K562 (cell line): ENCODE results near the gene CTSW. TPM values are rescaled to one million over a fixed set of nuclear protein-coding genes. Genes with fewer than 3 reads are reported as not detected.
A peak's percentile ranks its signal among the peaks of the same experiment; 100 is the strongest.

ENCODE experiments used
- ATAC-seq: fragments of 200-7000 bp; cut with Tn5 transposase; 3 replicates; pipeline ENCODE4 v1.9.1; 2020; ENCODE audit warnings: moderate library complexity
- BruUV-seq: library from RNA; stranded (reverse); fragments of 400-500 nt; replicated peaks from 2 replicates; lab custom pipeline; 2021; lab: Mats Ljungman, UMichigan
- CTCF ChIA-PET: fragments of 300-600 bp; formaldehyde crosslinking; extraction: SDS; loops from one replicate; lab custom pipeline; 2021; ENCODE audit warnings: low intra/inter-chr PET ratio; lab: Yijun Ruan, JAX
- POLR2A ChIA-PET: fragments of 300-600, 350-650 bp; sonication (Branson Sonifier 250); formaldehyde crosslinking; extraction: SDS; loops from one replicate; lab custom pipeline; 2021; ENCODE audit warnings: antibody characterized with exemption, inconsistent platforms; lab: Yijun Ruan, JAX
- DNase-seq, 4 experiments: peaks; one replicate each; pipeline versions ENCODE4 v3.0.0 to v3.0.0-alpha.2; 2011 to 2018; ENCODE audit warnings: low spot score in 3 of 4, mixed read lengths in 3 of 4; ENCODE audit errors: extremely low read depth in 1 of 4
- FAIRE-seq: peaks from 2 replicates; lab custom pipeline; 2011; peaks lifted over from hg19 to GRCh38; lab: Jason Lieb, UNC
- H2AFZ ChIP-seq: 2 replicates; pipeline ENCODE4 v1.6.0; 2011; ENCODE audit warnings: low read depth, low read length, control low read depth, inconsistent platforms
- H3K27ac ChIP-seq: fragments of 200-600 bp; 3 replicates; pipeline ENCODE4 v1.8.0; 2011; ENCODE audit warnings: low read depth, mild to moderate bottlenecking, control low read depth, inconsistent platforms, low read length, moderate library complexity, mixed read lengths; ENCODE audit errors: extremely low read depth
- H3K27me3 ChIP-seq, 2 experiments: fragments of 300-600 bp in 1 of 2; 2 replicates in 1 of 2; 3 replicates in 1 of 2; pipeline versions ENCODE4 v1.6.0 to v1.8.0; 2011; ENCODE audit warnings: inconsistent platforms in 2 of 2, low read length in 2 of 2, mild to moderate bottlenecking in 1 of 2, mixed read lengths in 1 of 2, moderate library complexity in 1 of 2; ENCODE audit not compliant: control insufficient read depth in 2 of 2, insufficient read depth in 2 of 2
- H3K36me3 ChIP-seq: fragments of 300-600 bp; 3 replicates; pipeline ENCODE4 v1.8.0; 2011; ENCODE audit warnings: mild to moderate bottlenecking, low read length, inconsistent platforms; ENCODE audit not compliant: control insufficient read depth, insufficient read depth
- H3K4me1 ChIP-seq, 2 experiments: fragments of 200-600 bp in 1 of 2; replicated peaks in 1 of 2; 2 replicates in 1 of 2; 3 replicates in 1 of 2; pipeline versions ENCODE4 v1.5.1 to v1.8.0; 2011; ENCODE audit warnings: inconsistent platforms in 2 of 2, low read length in 2 of 2, mild to moderate bottlenecking in 1 of 2, mixed read lengths in 1 of 2, moderate library complexity in 1 of 2; ENCODE audit not compliant: control insufficient read depth in 2 of 2, insufficient read depth in 2 of 2
- H3K4me2 ChIP-seq: 2 replicates; pipeline ENCODE4 v1.6.1; 2011; ENCODE audit warnings: low read length, control low read depth, inconsistent platforms, mixed read lengths; ENCODE audit not compliant: insufficient read depth
- H3K4me3 ChIP-seq: fragments of 200-600 bp; sonication (generic), shearing (Covaris generic); 2 replicates; pipeline ENCODE4 v1.5.1; 2016; ENCODE audit warnings: control low read depth, inconsistent platforms
- H3K79me2 ChIP-seq: fragments of 200-600 bp; 3 replicates; pipeline ENCODE4 v1.8.0; 2011; ENCODE audit warnings: low read length, inconsistent platforms; ENCODE audit not compliant: control insufficient read depth, insufficient read depth
- H3K9ac ChIP-seq, 2 experiments: 2 replicates each; pipeline versions ENCODE4 v1.6.0 to v1.6.1; 2011; ENCODE audit warnings: low read depth in 2 of 2, low read length in 2 of 2, control low read depth in 1 of 2, inconsistent platforms in 1 of 2, mild to moderate bottlenecking in 1 of 2, mixed read lengths in 1 of 2; ENCODE audit not compliant: insufficient read depth in 1 of 2
- H3K9me1 ChIP-seq: one replicate; pipeline ENCODE4 v1.6.0; 2011; ENCODE audit warnings: inconsistent platforms, mild to moderate bottlenecking, low read length, moderate library complexity; ENCODE audit not compliant: control insufficient read depth, insufficient read depth
- H3K9me3 ChIP-seq: replicated peaks from 2 replicates; pipeline ENCODE4 v1.5.1; 2011; ENCODE audit warnings: low read depth, low read length, inconsistent platforms; ENCODE audit not compliant: control insufficient read depth, insufficient read depth
- H4K20me1 ChIP-seq: replicated peaks from 2 replicates; pipeline ENCODE4 v1.6.1; 2011; ENCODE audit warnings: low read length, inconsistent platforms, mixed read lengths; ENCODE audit not compliant: control insufficient read depth, insufficient read depth
- CHD1 ChIP-seq: fragments of 200-600 bp; sonication (generic); IDR thresholded peaks from one replicate; pipeline ENCODE4 v1.6.1; 2012; ENCODE audit warnings: mild to moderate bottlenecking, moderate library complexity, low read length, inconsistent platforms
- CREB1 ChIP-seq, 2 experiments: sonication (generic) in 1 of 2; formaldehyde crosslinking in 1 of 2; IDR thresholded peaks; 2 replicates each; pipeline versions ENCODE4 v1.6.1 to v1.8.0; 2012 to 2022; ENCODE audit warnings: inconsistent platforms in 1 of 2, mild to moderate bottlenecking in 1 of 2, missing genetic modification reagents in 1 of 2, moderate library complexity in 1 of 2
- ELF1 ChIP-seq: fragments of 200-800 bp; sonication (Bioruptor generic); IDR thresholded peaks from 2 replicates; pipeline ENCODE4 v1.6.1; 2016; ENCODE audit warnings: missing genetic modification characterization, missing compliant biosample characterization
- ESRRA ChIP-seq: fragments of 450-650 bp; IDR thresholded peaks from 2 replicates; pipeline ENCODE4 v1.6.1; 2014; ENCODE audit warnings: low read depth, mild to moderate bottlenecking, moderate library complexity, borderline replicate concordance
- RB1 ChIP-seq: fragments of 450-650 bp; IDR thresholded peaks from 2 replicates; pipeline ENCODE4 v1.6.1; 2017; ENCODE audit warnings: low read depth, mild to moderate bottlenecking
- ZFP91 ChIP-seq: sonication (generic); formaldehyde crosslinking; IDR thresholded peaks from 2 replicates; pipeline ENCODE4 v1.8.0; 2022; ENCODE audit warnings: mild to moderate bottlenecking, missing genetic modification reagents
- ZNF146 ChIP-seq: IDR thresholded peaks from one replicate; pipeline ENCODE4 v1.6.1; 2018; ENCODE audit warnings: missing compliant biosample characterization; ENCODE audit not compliant: unreplicated experiment
- ZNF354B ChIP-seq: fragments of 250-450 bp; sonication (Bioruptor Pico); IDR thresholded peaks from 2 replicates; pipeline ENCODE4 v1.4.0; 2020
- ZNF512 ChIP-seq: IDR thresholded peaks from 2 replicates; pipeline ENCODE4 v1.6.1; 2016; ENCODE audit warnings: missing genetic modification characterization, missing compliant biosample characterization
- ZNF644 ChIP-seq: fragments of 200-800 bp; sonication (Bioruptor generic); IDR thresholded peaks from 2 replicates; pipeline ENCODE4 v1.6.1; 2016; ENCODE audit warnings: low read depth, missing genetic modification characterization, missing compliant biosample characterization
- WGBS: fragments of 100-300 bp; shearing (Covaris generic); methylation state at CpG from one replicate; pipeline ENCODE4 v1.1.6; 2016; ENCODE audit warnings: low coverage, mixed read lengths; ENCODE audit not compliant: insufficient coverage; ENCODE audit errors: missing lambda C conversion rate; 5-methylcytosine and 5-hydroxymethylcytosine counted together
- in situ Hi-C: fragments of 300-500 bp; cut with MboI; formaldehyde crosslinking; loops from 4 replicates; pipeline ENCODE4 v1.15.0; 2018; ENCODE audit warnings: inconsistent platforms, mixed read lengths
- intact Hi-C: fragments of 100-400 bp; cut with micrococcal nuclease; formaldehyde crosslinking; loops from 2 replicates; pipeline ENCODE4 v1.14.2; 2022
- polyA plus RNA-seq, 8 experiments: library from polyadenylated mRNA; depleted of rRNA in 4 of 8; stranded (reverse) in 5 of 8; unstranded in 3 of 8; fragments of >200 nt; fragmentation: Nextera tagmentation in 2 of 8; fragmentation: Illumina TruSeq in 1 of 8; extraction: Ambion mirVana in 2 of 8; extraction: Trizol in 1 of 8; gene quantifications; 2 replicates each; pipeline versions ENCODE4 v1.2.1 to v1.2.3, GENCODE V29; 2011 to 2014; ENCODE audit warnings: inconsistent platforms in 1 of 8, missing spikeins in 1 of 8
- total RNA-seq, 7 experiments: library from RNA; depleted of rRNA in 6 of 7; stranded (reverse); fragments of >200 nt in 6 of 7; fragmentation: Illumina TruSeq in 2 of 7; extraction: Trizol in 2 of 7; gene quantifications; 2 replicates each; pipeline versions ENCODE4 v1.2.1 to v1.2.3, GENCODE V29; 2011 to 2021; ENCODE audit warnings: low replicate concordance in 1 of 7
- TF ChIP-seq, protein P1 (sequence below): fragments of 250-450 bp; sonication (Bioruptor Pico); IDR thresholded peaks from 2 replicates; pipeline ENCODE4 v1.4.0; 2020; ENCODE audit warnings: mild to moderate bottlenecking
- TF ChIP-seq, protein P2 (sequence below): fragments of 200-800 bp; sonication (Bioruptor generic); IDR thresholded peaks from 2 replicates; pipeline ENCODE4 v1.6.1; 2017; ENCODE audit warnings: missing genetic modification characterization, missing compliant biosample characterization

Gene CTSW
- total and polyA plus RNA-seq, 9 of the 15 experiments (the other 6 are each of a cell fraction or from before 2014, with no cell fraction given): 0.04 TPM; not detected in 8

DNA sequence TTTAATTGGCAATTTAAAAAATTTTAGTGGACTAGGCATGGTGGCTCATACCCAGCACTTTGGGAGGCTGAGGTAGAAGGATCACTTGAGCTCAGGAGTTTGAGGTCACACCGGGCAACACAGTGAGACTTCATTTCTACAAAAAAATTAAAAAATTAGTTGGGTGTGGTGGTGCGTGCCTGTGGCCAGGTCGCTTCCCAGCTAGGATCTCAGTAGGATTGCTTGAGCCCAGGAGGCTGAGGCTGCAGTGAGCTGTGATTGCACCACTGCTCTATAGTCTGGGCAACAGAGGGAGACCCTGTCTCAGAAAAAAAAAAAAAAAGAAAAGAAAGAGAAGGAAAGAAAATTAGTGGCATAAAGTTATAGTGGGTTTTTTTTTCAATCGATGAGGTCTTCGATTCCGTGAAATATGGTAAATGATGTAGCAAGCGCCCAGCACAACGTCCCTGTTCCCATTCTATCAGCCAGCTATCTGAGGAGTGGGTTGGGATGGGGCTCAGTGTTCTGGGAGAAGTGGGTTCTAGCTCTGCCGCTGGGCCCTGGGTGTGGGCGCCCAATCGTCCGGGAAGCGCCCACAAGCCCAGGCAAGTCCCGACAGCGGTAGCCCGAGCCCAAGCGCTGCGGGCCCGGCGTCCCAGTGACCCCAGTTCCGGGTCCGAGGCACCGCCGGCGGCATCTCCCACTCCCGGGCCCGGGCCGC lies 19.2 kb downstream of the CTSW start:
- no TSS peak for BruUV-seq
- Histone ChIP-seq H3K9ac (peak overlapping the region; percentile 100), H3K4me2 (peak overlapping the region; percentile 99), H3K27me3 (no peaks in the 10 kb centered on the region), H3K79me2 (peaks cover 60% of the 10 kb centered on the region), H2AFZ (peak overlapping the region; percentile 58; the same call in 1 of the 2 replicates), H3K4me3 (peak overlapping the region; percentile 89), H3K4me1 (peaks cover 46 to 74% of the 10 kb centered on the region in 2 experiments), H3K36me3 (peaks cover 52% of the 10 kb centered on the region), H3K9me1 (no peaks in the 10 kb centered on the region), H3K27ac (peak overlapping the region; percentile 100), H4K20me1 (peaks cover 21% of the 10 kb centered on the region), H3K9me3 (no peaks in the 10 kb centered on the region)
- 1% methylated on average over 28 of the region's 28 CpGs for WGBS
- CTCF ChIA-PET: interaction anchor here (0.6 kb wide), 2 partner anchors 11 to 124 kb away, joined by 3 to 5 read pairs; partner anchors contain the start of gene FIBP
- intact Hi-C loops (no loop called here), in situ Hi-C loops (no loop called here)
- no peak for ATAC-seq
- no peak for DNase-seq
- POLR2A ChIA-PET: interaction anchor here (0.5 to 8.0 kb wide), 25 partner anchors 8 to 557 kb away, joined by 3 to 136 read pairs (median 4); partner anchors contain the start of genes C11orf68, CCDC85B, CFL1 and FIBP
- no peak for FAIRE-seq
- TF ChIP-seq ZNF146 (no peak), ZNF644 (no peak), ZNF354B (CRISPR knock-in tag) (no peak), ZFP91 (0 out of 2 replicates have a peak, but pooled peaks have one; percentile 7), ZNF512 (tag) (peak; percentile 32; the same call in 1 of the 2 replicates), ELF1 (tag) (peak; percentile 92), CREB1 (IDR thresholded peaks at IDR 0.05) (no peak), CREB1 (CRISPR knock-in tag; IDR thresholded peaks at IDR 0.05) (no peak), ESRRA (no peak), CHD1 (peak; percentile 80), RB1 (peak; percentile 78; the same call in 1 of the 2 replicates)
- TF ChIP-seq, protein P1, sequence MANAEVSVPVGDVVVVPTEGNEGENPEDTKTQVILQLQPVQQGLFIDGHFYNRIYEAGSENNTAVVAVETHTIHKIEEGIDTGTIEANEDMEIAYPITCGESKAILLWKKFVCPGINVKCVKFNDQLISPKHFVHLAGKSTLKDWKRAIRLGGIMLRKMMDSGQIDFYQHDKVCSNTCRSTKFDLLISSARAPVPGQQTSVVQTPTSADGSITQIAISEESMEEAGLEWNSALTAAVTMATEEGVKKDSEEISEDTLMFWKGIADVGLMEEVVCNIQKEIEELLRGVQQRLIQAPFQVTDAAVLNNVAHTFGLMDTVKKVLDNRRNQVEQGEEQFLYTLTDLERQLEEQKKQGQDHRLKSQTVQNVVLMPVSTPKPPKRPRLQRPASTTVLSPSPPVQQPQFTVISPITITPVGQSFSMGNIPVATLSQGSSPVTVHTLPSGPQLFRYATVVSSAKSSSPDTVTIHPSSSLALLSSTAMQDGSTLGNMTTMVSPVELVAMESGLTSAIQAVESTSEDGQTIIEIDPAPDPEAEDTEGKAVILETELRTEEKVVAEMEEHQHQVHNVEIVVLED: no peak
- TF ChIP-seq, protein P2, sequence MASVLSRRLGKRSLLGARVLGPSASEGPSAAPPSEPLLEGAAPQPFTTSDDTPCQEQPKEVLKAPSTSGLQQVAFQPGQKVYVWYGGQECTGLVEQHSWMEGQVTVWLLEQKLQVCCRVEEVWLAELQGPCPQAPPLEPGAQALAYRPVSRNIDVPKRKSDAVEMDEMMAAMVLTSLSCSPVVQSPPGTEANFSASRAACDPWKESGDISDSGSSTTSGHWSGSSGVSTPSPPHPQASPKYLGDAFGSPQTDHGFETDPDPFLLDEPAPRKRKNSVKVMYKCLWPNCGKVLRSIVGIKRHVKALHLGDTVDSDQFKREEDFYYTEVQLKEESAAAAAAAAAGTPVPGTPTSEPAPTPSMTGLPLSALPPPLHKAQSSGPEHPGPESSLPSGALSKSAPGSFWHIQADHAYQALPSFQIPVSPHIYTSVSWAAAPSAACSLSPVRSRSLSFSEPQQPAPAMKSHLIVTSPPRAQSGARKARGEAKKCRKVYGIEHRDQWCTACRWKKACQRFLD (CRISPR knock-in tag): no peak
